GM03348 (cell line): ENCODE results near the gene STPG1.

ENCODE experiments used
- DNase-seq: peaks from one replicate; pipeline ENCODE4 v3.0.0; 2012; ENCODE audit warnings: low spot score

The STPG1 gene

GRCh38 chr1:24341260-24341659, 72.3 kb downstream of the STPG1 start:
- no peak for DNase-seq

DNA sequence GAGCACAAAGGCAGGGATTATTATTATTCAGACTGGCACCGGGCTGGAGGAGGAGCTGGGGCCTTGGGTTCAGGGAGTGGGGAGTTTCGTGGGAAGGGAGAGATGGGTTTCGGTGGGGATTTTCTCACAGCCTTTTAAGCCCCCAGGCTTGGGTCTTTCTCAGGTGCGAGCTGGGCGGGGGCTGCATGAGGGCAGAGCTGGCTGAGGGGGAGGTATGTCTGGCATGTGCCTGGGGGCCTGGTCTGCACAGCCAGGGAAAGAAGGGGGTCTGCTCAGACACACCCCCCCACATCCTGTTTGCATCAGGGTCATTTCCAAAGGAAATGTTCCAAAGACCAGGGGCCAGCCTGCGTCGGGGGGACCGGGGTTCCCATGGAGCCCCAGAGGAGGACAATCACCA, 72.8 kb downstream of the STPG1 start:
- DNase-seq: no peak

DNA sequence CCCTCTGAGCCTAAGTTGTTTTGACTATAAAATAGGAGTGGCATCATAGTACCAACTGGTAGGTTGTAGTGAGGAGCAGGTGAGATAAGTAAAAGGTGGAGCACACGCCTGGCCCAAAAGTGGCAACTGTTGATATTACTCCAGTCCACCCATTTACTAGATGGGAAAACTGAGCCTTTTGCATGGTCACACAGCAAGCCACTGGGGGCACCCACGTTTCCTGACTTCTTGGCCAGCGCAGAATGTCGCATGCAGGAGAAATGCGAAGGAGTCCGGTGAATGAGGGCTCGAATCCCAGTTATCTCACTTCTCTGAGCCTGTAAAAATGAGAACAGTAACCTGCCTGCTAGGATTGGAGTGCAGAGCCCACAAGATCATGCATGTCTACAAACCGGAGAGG, 73.6 kb downstream of the STPG1 start:
- DNase-seq: no peak

DNA sequence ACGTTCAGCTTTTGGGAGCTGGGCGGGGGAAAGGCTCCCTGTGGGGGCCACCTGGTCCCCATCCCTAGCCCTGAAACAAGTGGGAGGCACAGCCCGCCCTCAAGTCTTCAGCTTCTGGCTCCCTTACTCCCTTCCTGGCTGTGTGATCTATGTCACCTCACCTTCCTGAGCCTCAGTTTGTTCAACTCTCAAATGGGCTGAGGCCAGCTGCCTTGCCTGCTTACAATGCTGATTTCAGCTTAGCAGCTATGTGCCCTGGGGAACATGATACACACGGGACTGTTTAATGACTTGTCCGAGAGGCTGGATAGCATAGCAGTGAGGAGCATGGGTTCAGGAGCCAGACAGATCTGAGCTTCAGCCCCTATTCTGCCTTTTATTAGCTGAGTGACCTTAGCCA, 75.1 kb downstream of the STPG1 start:
- DNase-seq: no peak

DNA sequence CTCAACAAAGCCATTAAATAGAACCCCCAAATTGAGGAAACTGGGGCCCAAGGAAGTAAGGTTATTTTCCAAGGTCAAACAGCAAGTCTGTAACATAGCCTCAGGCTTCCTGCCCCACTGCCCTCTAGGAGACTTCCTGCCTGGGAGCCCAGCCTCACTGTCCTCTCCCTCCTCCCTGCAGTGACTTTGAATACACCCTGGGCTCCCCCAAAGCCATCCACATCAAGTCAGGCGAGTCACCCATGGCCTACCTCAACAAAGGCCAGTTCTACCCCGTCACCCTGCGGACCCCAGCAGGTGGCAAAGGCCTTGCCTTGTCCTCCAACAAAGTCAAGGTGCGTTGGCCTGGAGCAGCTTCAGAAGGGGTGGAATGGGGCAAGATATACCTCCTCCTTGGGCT, 76.1 kb downstream of the STPG1 start:
- no peak for DNase-seq

GRCh38 chr1:24336075-24336474, 77.5 kb downstream of the STPG1 start:
- no peak for DNase-seq

GRCh38 chr1:24331961-24332673, 81.5 kb downstream of the STPG1 start:
- DNase-seq: no peak

- no peak for DNase-seq
Measured at GRCh38 chr1:24329797-24330543, 83.6 kb downstream of the STPG1 start.

- DNase-seq: no peak
Measured at GRCh38 chr1:24329331-24329730, 84.3 kb downstream of the STPG1 start.

GRCh38 chr1:24327891-24328290, 85.7 kb downstream of the STPG1 start:
- peak; percentile 27 for DNase-seq

DNA sequence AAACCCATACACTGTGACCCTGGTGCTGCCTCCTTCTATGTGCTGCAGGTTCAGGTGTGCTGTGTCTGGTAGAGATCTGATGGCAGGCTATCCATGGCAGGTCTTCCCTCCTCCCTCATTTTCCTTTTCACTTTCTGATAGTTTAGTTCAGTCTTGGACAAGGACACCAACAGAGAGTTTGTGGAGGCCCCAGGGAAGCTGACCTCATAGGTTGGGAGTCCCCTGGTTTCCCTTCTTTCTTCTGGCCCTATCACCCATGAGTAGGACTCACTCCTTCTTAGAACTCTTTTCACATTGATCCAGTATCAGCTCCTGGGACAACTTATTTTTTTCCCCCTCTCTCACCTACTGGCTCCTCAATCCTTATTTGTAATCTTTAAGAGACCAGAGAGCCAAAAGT, 86.1 kb downstream of the STPG1 start:
- DNase-seq: no peak

- DNase-seq: no peak
Measured at GRCh38 chr1:24325587-24326449, 87.8 kb downstream of the STPG1 start.

- DNase-seq: no peak
Measured at GRCh38 chr1:24324903-24325302, 88.7 kb downstream of the STPG1 start.

GRCh38 chr1:24323281-24323680, 90.3 kb downstream of the STPG1 start:
- no peak for DNase-seq

- DNase-seq: peak; percentile 29
Measured at GRCh38 chr1:24322470-24323177, 91.0 kb downstream of the STPG1 start.

GRCh38 chr1:24321697-24322469, 91.7 kb downstream of the STPG1 start:
- DNase-seq: peak; percentile 82

DNA sequence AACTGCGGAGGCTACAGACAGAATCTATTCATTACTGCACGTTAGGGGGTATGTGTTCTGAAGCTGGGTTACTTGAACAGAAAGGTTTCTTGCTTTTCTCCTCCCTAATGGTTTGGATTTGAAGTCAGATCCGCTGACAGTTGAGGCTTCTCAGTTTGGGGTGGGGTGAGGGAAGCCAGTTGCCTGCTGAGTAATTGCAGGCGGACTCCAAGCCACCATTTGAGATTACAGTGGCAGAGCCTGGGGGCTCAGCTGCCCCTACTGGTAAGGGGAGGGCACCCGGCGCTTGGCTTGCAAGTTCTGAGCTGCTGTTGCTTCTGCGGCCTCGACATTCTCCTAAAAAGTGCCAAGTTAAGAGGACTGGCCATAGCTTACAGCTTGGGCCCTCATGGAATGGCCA, 92.5 kb downstream of the STPG1 start:
- DNase-seq: no peak

GRCh38 chr1:24319962-24320361, 93.6 kb downstream of the STPG1 start:
- no peak for DNase-seq

- peak; percentile 24 for DNase-seq
Measured at GRCh38 chr1:24319312-24319863, 94.2 kb downstream of the STPG1 start, which contains the start of gene GRHL3. TSS of gene GRHL3 (plus strand) at chr1:24319357. CDS start at chr1:24319552, 195 bp downstream.

GRCh38 chr1:24318615-24319311, 94.8 kb downstream of the STPG1 start:
- no peak for DNase-seq
